ENCODE results near the gene CDIPT.

The CDIPT gene

GRCh38 chr16:29840240-29840639, 22.8 kb downstream of the CDIPT start:
- no peaks in the 10 kb centered on the region for H3K79me2 ChIP-seq (ENCODE audit: low read length)
- TF ChIP-seq EZH2phosphoT487 (IDR thresholded peaks at IDR 0.05; ENCODE audit: low read depth) (no peak), CTCF (IDR thresholded peaks at IDR 0.05; ENCODE audit: low read depth, low read length) (no peak)
- no peaks in the 10 kb centered on the region for H3K27me3 ChIP-seq (ENCODE audit: low read depth, low read length)
- H2AFZ ChIP-seq (ENCODE audit: low read depth, low read length): no peak overlapping the region
- no peaks in the 10 kb centered on the region for H3K4me1 ChIP-seq (ENCODE audit: low read length)
- H3K9me3 ChIP-seq (ENCODE audit: insufficient read depth, low read length): no peaks in the 10 kb centered on the region
- no peak overlapping the region for H3K9ac ChIP-seq (ENCODE audit: low read length)
- no peak overlapping the region for H3K27ac ChIP-seq (ENCODE audit: low read length)
- H3K4me2 ChIP-seq (ENCODE audit: low read length): no peak overlapping the region
- no peaks in the 10 kb centered on the region for H4K20me1 ChIP-seq (ENCODE audit: insufficient read depth, low read length)
- no peaks in the 10 kb centered on the region for H3K36me3 ChIP-seq (replicated peaks; ENCODE audit: low read depth, low read length)
- H3K4me3 ChIP-seq (ENCODE audit: low read length): no peak overlapping the region

GRCh38 chr16:29839822-29840221, 23.2 kb downstream of the CDIPT start:
- no peaks in the 10 kb centered on the region for H3K79me2 ChIP-seq (ENCODE audit: low read length)
- H3K27me3 ChIP-seq (ENCODE audit: low read depth, low read length): no peaks in the 10 kb centered on the region
- no peaks in the 10 kb centered on the region for H3K9me3 ChIP-seq (ENCODE audit: insufficient read depth, low read length)
- TF ChIP-seq EZH2phosphoT487 (IDR thresholded peaks at IDR 0.05; ENCODE audit: low read depth): no peak
- TF ChIP-seq CTCF (IDR thresholded peaks at IDR 0.05; ENCODE audit: low read depth, low read length): no peak
- no peak overlapping the region for H3K4me3 ChIP-seq (ENCODE audit: low read length)
- no peaks in the 10 kb centered on the region for H3K36me3 ChIP-seq (replicated peaks; ENCODE audit: low read depth, low read length)
- H4K20me1 ChIP-seq (ENCODE audit: insufficient read depth, low read length): no peaks in the 10 kb centered on the region
- no peak overlapping the region for H2AFZ ChIP-seq (ENCODE audit: low read depth, low read length)
- H3K9ac ChIP-seq (ENCODE audit: low read length): no peak overlapping the region
- H3K4me2 ChIP-seq (ENCODE audit: low read length): no peak overlapping the region
- H3K27ac ChIP-seq (ENCODE audit: low read length): no peak overlapping the region
- H3K4me1 ChIP-seq (ENCODE audit: low read length): no peaks in the 10 kb centered on the region

- no peak overlapping the region for H3K4me2 ChIP-seq (ENCODE audit: low read length)
- no peak for TF ChIP-seq CTCF (IDR thresholded peaks at IDR 0.05; ENCODE audit: low read depth, low read length)
- TF ChIP-seq EZH2phosphoT487 (IDR thresholded peaks at IDR 0.05; ENCODE audit: low read depth): no peak
- H4K20me1 ChIP-seq (ENCODE audit: insufficient read depth, low read length): no peaks in the 10 kb centered on the region
- H3K4me1 ChIP-seq (ENCODE audit: low read length): no peaks in the 10 kb centered on the region
- H3K36me3 ChIP-seq (replicated peaks; ENCODE audit: low read depth, low read length): no peaks in the 10 kb centered on the region
- no peaks in the 10 kb centered on the region for H3K79me2 ChIP-seq (ENCODE audit: low read length)
- no peak overlapping the region for H3K9ac ChIP-seq (ENCODE audit: low read length)
- no peaks in the 10 kb centered on the region for H3K9me3 ChIP-seq (ENCODE audit: insufficient read depth, low read length)
- H2AFZ ChIP-seq (ENCODE audit: low read depth, low read length): no peak overlapping the region
- H3K27me3 ChIP-seq (ENCODE audit: low read depth, low read length): no peaks in the 10 kb centered on the region
- H3K27ac ChIP-seq (ENCODE audit: low read length): no peak overlapping the region
- no peak overlapping the region for H3K4me3 ChIP-seq (ENCODE audit: low read length)
Measured at GRCh38 chr16:29837841-29838240, 25.2 kb downstream of the CDIPT start.

GRCh38 chr16:29836623-29837022, 26.4 kb downstream of the CDIPT start:
- no peaks in the 10 kb centered on the region for H3K36me3 ChIP-seq (replicated peaks; ENCODE audit: low read depth, low read length)
- no peak overlapping the region for H2AFZ ChIP-seq (ENCODE audit: low read depth, low read length)
- H3K27me3 ChIP-seq (ENCODE audit: low read depth, low read length): no peaks in the 10 kb centered on the region

More at GRCh38 chr16:29836623-29837022, 26.4 kb downstream of the CDIPT start:
- TF ChIP-seq EZH2phosphoT487 (IDR thresholded peaks at IDR 0.05; ENCODE audit: low read depth) (no peak), CTCF (IDR thresholded peaks at IDR 0.05; ENCODE audit: low read depth, low read length) (no peak)
- H3K4me3 ChIP-seq (ENCODE audit: low read length): no peak overlapping the region
- H3K9me3 ChIP-seq (ENCODE audit: insufficient read depth, low read length): no peaks in the 10 kb centered on the region
- no peaks in the 10 kb centered on the region for H3K79me2 ChIP-seq (ENCODE audit: low read length)
- no peak overlapping the region for H3K9ac ChIP-seq (ENCODE audit: low read length)
- no peak overlapping the region for H3K4me2 ChIP-seq (ENCODE audit: low read length)
- no peak overlapping the region for H3K27ac ChIP-seq (ENCODE audit: low read length)
- no peaks in the 10 kb centered on the region for H4K20me1 ChIP-seq (ENCODE audit: insufficient read depth, low read length)
- H3K4me1 ChIP-seq (ENCODE audit: low read length): no peaks in the 10 kb centered on the region
